AG08396 (cell line): Measurements from ENCODE around the gene SRXN1.
"Not testable (repeated sequence)": the region's sequence is repeated elsewhere in the genome, so short reads cannot be mapped to it uniquely, and the experiment has no call there.

Experiments used
- DNase-seq: peaks from one replicate; pipeline ENCODE4 v3.0.0; 2012; ENCODE audit warnings: low spot score, mixed read lengths

The SRXN1 gene

GRCh38 chr20:653110-653589 is at the start of gene SRXN1:
Gene SRXN1, minus strand, starts transcription at chr20:653200. Its CDS starts 15 bp downstream, at chr20:653185.
- peak; percentile 98 for DNase-seq

GRCh38 chr20:701401-702129 is 48.6 kb upstream of the SRXN1 start:
- no peak for DNase-seq

- no peak for DNase-seq
Observed at GRCh38 chr20:699811-700338, 46.9 kb upstream of the SRXN1 start.

GRCh38 chr20:699342-699741 is 46.3 kb upstream of the SRXN1 start:
- no peak for DNase-seq

- DNase-seq = no peak
Observed at GRCh38 chr20:698276-698675, 45.3 kb upstream of the SRXN1 start.

- no peak for DNase-seq
Observed at GRCh38 chr20:697826-698225, 44.8 kb upstream of the SRXN1 start.

- DNase-seq = no peak
Observed at GRCh38 chr20:695165-695866, 42.3 kb upstream of the SRXN1 start.

GRCh38 chr20:694496-694895 is 41.5 kb upstream of the SRXN1 start:
- no peak for DNase-seq

DNA sequence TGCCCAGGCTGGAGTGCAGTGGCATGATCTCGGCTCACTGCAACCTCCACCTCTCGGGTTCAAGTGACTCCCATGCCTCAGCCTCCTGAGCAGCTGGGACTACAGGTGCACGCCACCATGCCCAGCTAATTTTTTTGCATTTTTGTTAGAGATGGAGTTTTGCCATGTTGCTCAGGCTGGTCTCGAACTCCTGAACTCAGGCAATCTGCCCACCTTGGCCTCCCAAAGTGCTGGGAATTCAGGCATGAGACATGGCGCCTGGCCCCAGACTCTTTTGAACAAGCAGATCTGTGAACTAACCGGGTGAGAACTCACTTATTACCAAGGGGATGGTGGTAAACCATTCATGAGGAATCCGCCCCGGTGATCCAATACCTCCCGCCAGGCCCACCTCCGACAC is 40.8 kb upstream of the SRXN1 start:
- DNase-seq = not testable (repeated sequence)

- no peak for DNase-seq
Observed at GRCh38 chr20:692044-692443, 39.0 kb upstream of the SRXN1 start.

- DNase-seq = no peak
Observed at GRCh38 chr20:689947-690346, 36.9 kb upstream of the SRXN1 start.

DNA sequence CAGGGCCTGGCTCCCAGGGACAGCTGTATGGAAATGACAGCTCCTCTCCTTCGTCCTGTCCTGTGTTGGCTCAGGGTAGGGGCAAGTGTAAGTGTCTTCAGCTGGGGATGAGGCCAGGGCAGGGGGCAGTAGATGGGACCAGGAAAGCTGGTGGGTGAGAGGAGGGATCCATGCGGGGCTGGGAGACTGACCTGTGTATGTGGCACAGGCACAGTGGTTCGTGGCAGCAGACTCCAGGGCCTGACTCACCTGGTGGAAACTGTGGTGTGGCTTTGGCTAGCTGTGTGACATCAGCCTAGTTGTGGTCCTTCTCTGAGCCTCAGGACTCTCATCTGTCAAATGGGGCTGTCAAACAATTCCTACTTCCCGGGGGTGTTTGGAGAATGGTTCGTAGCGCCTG is 36.3 kb upstream of the SRXN1 start:
- no peak for DNase-seq

DNA sequence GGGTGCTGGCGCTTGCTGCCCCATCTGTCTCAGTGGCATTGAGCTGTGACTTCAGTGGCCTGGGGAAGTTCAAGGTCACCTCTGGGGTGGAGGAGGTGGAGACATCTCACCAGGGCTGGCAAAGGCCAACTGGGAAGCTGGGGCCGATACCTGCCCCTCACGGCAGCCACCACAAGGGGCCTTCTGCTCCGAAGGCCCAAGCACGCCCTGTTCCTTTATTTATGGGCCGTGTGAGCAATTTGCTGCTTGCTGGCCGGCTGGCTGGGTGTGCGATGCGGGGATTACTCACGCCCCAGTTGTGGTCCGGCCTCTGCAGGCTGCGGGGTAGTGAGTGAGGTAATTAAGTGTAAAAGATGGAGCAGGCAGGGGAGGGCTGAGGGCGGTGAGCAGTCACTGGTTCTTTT is 35.8 kb upstream of the SRXN1 start:
- DNase-seq = no peak

- no peak for DNase-seq
Observed at GRCh38 chr20:687468-688203, 34.6 kb upstream of the SRXN1 start.

DNA sequence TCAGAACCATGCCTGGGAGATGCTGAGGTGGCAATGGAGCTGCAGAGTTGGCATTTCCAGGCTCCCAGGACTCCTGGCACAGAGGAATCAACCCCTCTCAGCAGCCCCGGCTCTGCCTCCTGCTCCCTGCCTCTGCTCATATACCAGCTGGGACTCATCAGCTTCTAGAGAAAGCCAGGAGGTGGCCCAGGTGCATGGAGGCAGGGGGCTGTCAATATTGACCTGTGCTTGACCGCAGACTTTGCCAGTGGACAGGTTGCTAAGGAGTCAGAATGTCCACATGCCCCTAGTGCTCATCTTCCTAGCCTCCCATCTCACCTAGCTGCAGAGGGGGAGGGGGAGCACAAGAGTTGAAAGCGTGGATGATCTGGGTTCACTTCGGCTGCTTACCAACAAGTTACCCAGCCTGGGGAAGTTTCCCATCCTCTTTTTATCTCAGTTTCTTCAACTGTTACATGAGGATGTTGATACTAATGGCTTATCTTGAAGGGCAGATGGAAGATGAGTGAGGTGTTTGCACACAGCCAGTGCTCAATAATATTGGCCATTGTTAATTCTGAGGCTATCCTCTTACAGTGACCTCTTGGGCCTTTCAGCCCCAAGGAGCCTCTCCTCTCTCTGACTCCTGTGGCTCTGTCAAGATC is 31.8 kb upstream of the SRXN1 start:
- DNase-seq = no peak

DNA sequence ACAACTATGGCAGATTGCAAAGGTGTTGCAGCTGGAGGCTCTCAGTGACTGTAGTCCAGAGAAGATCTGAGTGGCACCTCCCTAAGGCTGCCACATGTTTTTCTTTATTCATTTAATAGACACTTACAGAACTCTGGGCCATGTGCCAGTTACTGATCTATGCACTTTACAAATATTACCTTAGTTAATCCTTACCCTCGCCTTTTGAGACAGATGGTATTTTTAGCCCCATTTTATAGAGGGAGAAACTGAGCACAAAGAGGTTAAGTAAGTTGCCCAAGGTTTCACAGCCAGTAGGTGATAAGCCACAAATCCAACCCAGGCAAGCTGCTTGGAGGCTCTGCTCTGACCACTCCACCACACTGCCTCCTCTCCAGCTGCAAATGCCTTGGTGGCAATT is 29.1 kb upstream of the SRXN1 start:
- no peak for DNase-seq

- no peak for DNase-seq
Observed at GRCh38 chr20:680638-681187, 27.7 kb upstream of the SRXN1 start.

DNA sequence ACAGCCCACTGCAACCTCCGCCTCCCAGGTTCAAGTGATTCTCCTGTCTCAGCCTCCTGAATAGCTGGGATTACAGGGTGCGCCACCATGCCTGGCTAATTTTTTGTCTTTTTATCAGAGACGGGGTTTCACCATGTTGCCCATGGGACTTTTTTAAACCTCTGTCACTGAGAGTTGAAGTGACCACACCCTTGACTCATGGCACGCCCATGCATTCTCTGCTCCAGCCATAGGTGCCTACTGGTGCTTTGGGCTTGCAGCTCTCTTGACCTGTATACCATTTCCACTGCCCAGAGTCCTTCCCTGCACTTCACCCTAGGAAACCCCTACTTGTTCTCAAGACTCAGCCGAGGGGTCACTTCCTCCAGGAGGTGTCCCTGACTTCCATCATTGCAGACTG is 25.0 kb upstream of the SRXN1 start:
- DNase-seq = no peak

DNA sequence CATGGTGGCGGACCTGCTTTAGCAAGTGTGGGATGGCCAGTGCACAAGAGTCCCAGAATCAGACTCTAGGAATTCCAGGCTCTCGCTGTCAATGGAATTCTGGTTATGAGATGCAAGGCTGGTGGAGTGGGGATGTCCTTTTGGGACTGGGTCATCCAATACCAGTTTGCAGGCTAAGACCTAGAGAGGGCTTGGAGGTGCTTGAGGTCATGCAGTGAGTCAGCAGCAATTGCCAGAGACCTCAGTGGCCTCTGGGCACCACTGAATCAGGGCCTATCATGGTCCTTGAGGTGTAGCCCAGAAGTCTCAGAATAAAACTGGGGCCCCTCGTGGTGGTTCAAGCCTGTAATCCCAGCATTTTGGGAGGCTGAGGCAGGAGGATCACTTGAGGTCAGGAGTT is 24.0 kb upstream of the SRXN1 start:
- DNase-seq = no peak

- no peak for DNase-seq
Observed at GRCh38 chr20:676315-676937, 23.4 kb upstream of the SRXN1 start.
